A549 (cell line): ENCODE results near the gene CELSR1. TPM values are rescaled to one million over a fixed set of nuclear protein-coding genes. Genes with fewer than 3 reads are reported as not detected.

ENCODE experiments used
- ATAC-seq, 2 experiments: fragments of 200-7000 bp in 1 of 2; fragments of >200 bp in 1 of 2; cut with Nextera tagmentation in 1 of 2; cut with Tn5 transposase in 1 of 2; 3 replicates each; pipeline versions ENCODE4 v1.8.0 to v1.9.1; 2018 to 2020; ENCODE audit warnings: mild to moderate bottlenecking in 1 of 2, moderate library complexity in 1 of 2
- CTCF ChIA-PET: fragments of 300-600 bp; sonication (Branson Sonifier 250); formaldehyde crosslinking; extraction: SDS; loops from one replicate; lab custom pipeline; 2021; ENCODE audit warnings: antibody characterized with exemption, inconsistent platforms; lab: Yijun Ruan, JAX
- POLR2A ChIA-PET: fragments of 350-600 bp; formaldehyde crosslinking; extraction: SDS; loops from one replicate; lab custom pipeline; 2021; ENCODE audit warnings: antibody characterized with exemption, inconsistent platforms; lab: Yijun Ruan, JAX
- DNase-seq, 2 experiments: peaks; one replicate each; pipeline versions ENCODE4 v3.0.0 to v3.0.0-alpha.2; 2011 to 2016; ENCODE audit warnings: low read depth in 1 of 2, low spot score in 1 of 2
- FAIRE-seq: peaks from 2 replicates; lab custom pipeline; 2011; peaks lifted over from hg19 to GRCh38; lab: Jason Lieb, UNC
- H3K27ac ChIP-seq, 2 experiments: fragments of >200 bp; sonication (Bioruptor Twin); formaldehyde crosslinking; 3 replicates each; pipeline ENCODE4 v1.5.1; 2016 to 2017
- H3K4me1 ChIP-seq: fragments of >200 bp; sonication (Bioruptor Twin); formaldehyde crosslinking; 3 replicates; pipeline ENCODE4 v1.6.1; 2016
- H3K4me2 ChIP-seq: fragments of >200 bp; sonication (Bioruptor Twin); formaldehyde crosslinking; 3 replicates; pipeline ENCODE4 v1.6.1; 2016
- H3K4me3 ChIP-seq: fragments of >200 bp; sonication (Bioruptor Twin); formaldehyde crosslinking; 3 replicates; pipeline ENCODE4 v1.5.1; 2016
- H3K9me3 ChIP-seq: fragments of >200 bp; sonication (Bioruptor Twin); formaldehyde crosslinking; 3 replicates; pipeline ENCODE4 v1.6.1; 2016
- BCL3 ChIP-seq: fragments of >200 bp; sonication (Bioruptor Twin); formaldehyde crosslinking; IDR thresholded peaks from 3 replicates; pipeline ENCODE4 v1.6.1; 2016
- CBX2 ChIP-seq: fragments of 200-600 bp; sonication (generic); IDR thresholded peaks from 2 replicates; pipeline ENCODE4 v1.6.1; 2016; ENCODE audit warnings: low read depth, mild to moderate bottlenecking, borderline replicate concordance
- CHD2 ChIP-seq: fragments of 150-350 bp; IDR thresholded peaks from 2 replicates; pipeline ENCODE4 v1.6.1; 2014; ENCODE audit warnings: low read length; ENCODE audit not compliant: partially characterized antibody
- CTCF ChIP-seq: fragments of >200 bp; sonication (Bioruptor Twin); formaldehyde crosslinking; IDR thresholded peaks from 3 replicates; pipeline ENCODE4 v1.5.1; 2016
- EP300 ChIP-seq, 2 experiments: fragments of >200 bp; sonication (Bioruptor Twin); formaldehyde crosslinking; IDR thresholded peaks; 2 replicates in 1 of 2; 3 replicates in 1 of 2; pipeline ENCODE4 v1.6.1; 2016 to 2017
- ESRRA ChIP-seq: fragments of 150-350 bp; IDR thresholded peaks from 2 replicates; pipeline ENCODE4 v1.6.1; 2014; ENCODE audit warnings: mild to moderate bottlenecking, low read length, borderline replicate concordance
- FOSB ChIP-seq: fragments of 250-450 bp; sonication (Bioruptor Pico); IDR thresholded peaks from 2 replicates; pipeline ENCODE4 v1.5.0; 2020; ENCODE audit warnings: mild to moderate bottlenecking, moderate library complexity
- FOSL2 ChIP-seq, 2 experiments: fragments of 450-650 bp in 1 of 2; fragments of >200 bp in 1 of 2; sonication (Bioruptor Twin) in 1 of 2; formaldehyde crosslinking; IDR thresholded peaks; 2 replicates each; pipeline versions ENCODE4 v1.5.0 to v1.6.1; 2016 to 2020; ENCODE audit warnings: mild to moderate bottlenecking in 1 of 2, moderate library complexity in 1 of 2
- JUN ChIP-seq, 2 experiments: fragments of >200 bp; sonication (Bioruptor Twin); formaldehyde crosslinking; IDR thresholded peaks; 2 replicates in 1 of 2; 3 replicates in 1 of 2; pipeline ENCODE4 v1.6.1; 2016 to 2017
- MAFK ChIP-seq: fragments of 450-650 bp; IDR thresholded peaks from 2 replicates; pipeline ENCODE4 v1.6.1; 2014; ENCODE audit not compliant: partially characterized antibody
- MAX ChIP-seq: IDR thresholded peaks from 2 replicates; pipeline ENCODE4 v1.6.1; 2012
- MAZ ChIP-seq: fragments of 150-350 bp; IDR thresholded peaks from 2 replicates; pipeline ENCODE4 v1.6.1; 2014; ENCODE audit warnings: antibody characterized with exemption, low read depth, low read length, borderline replicate concordance
- MYC ChIP-seq: IDR thresholded peaks from 2 replicates; pipeline ENCODE4 v1.6.1; 2012; ENCODE audit warnings: mild to moderate bottlenecking, inconsistent platforms, low read length, improper control_type of control experiment, borderline replicate concordance
- POLR2A ChIP-seq: IDR thresholded peaks from 2 replicates; pipeline ENCODE4 v1.6.1; 2012; ENCODE audit warnings: mild to moderate bottlenecking, low read length
- RARB ChIP-seq: fragments of 250-450 bp; sonication (Bioruptor Pico); IDR thresholded peaks from 2 replicates; pipeline ENCODE4 v1.8.0; 2021; ENCODE audit warnings: mild to moderate bottlenecking, moderate library complexity
- RCOR1 ChIP-seq: fragments of 150-350 bp; IDR thresholded peaks from 2 replicates; pipeline ENCODE4 v1.6.1; 2014; ENCODE audit warnings: antibody characterized with exemption, low read length, low read depth
- TP53 ChIP-seq: fragments of 250-450 bp; sonication (Bioruptor Pico); IDR thresholded peaks from 2 replicates; pipeline ENCODE4 v1.5.0; 2021; ENCODE audit warnings: mild to moderate bottlenecking, moderate library complexity
- ZSCAN20 ChIP-seq: fragments of 250-450 bp; sonication (Bioruptor Pico); IDR thresholded peaks from 2 replicates; pipeline ENCODE4 v1.8.0; 2022; ENCODE audit warnings: mild to moderate bottlenecking, moderate library complexity
- WGBS: methylation state at CpG from one replicate; pipeline ENCODE4 v1.1.6; 2017; ENCODE audit errors: missing lambda C conversion rate; 5-methylcytosine and 5-hydroxymethylcytosine counted together
- polyA plus RNA-seq, 4 experiments: library from polyadenylated mRNA; depleted of rRNA in 3 of 4; stranded (reverse); fragments of >200 nt; fragmentation: RNase III in 1 of 4; extraction: RNeasy Plus Mini Kit Qiagen cat#74134 plus additional on column Dnase treatment in 1 of 4; gene quantifications; 2 replicates in 3 of 4; 3 replicates in 1 of 4; pipeline ENCODE4 v1.2.3, GENCODE V29; 2011 to 2017
- TF ChIP-seq, protein P1 (sequence below): fragments of 200-600 bp; sonication (generic); IDR thresholded peaks from 2 replicates; pipeline ENCODE4 v1.6.1; 2016; ENCODE audit warnings: antibody characterized with exemption, mild to moderate bottlenecking, moderate library complexity
- TF ChIP-seq, protein P2 (sequence below): IDR thresholded peaks from 2 replicates; pipeline ENCODE4 v1.6.1; 2012

Gene CELSR1
- polyA plus RNA-seq, 2 of the 4 experiments (the other 2 are of a cell fraction) = 15.3 to 31.8 TPM

- no peak for TF ChIP-seq ESRRA
- TF ChIP-seq, protein P1, sequence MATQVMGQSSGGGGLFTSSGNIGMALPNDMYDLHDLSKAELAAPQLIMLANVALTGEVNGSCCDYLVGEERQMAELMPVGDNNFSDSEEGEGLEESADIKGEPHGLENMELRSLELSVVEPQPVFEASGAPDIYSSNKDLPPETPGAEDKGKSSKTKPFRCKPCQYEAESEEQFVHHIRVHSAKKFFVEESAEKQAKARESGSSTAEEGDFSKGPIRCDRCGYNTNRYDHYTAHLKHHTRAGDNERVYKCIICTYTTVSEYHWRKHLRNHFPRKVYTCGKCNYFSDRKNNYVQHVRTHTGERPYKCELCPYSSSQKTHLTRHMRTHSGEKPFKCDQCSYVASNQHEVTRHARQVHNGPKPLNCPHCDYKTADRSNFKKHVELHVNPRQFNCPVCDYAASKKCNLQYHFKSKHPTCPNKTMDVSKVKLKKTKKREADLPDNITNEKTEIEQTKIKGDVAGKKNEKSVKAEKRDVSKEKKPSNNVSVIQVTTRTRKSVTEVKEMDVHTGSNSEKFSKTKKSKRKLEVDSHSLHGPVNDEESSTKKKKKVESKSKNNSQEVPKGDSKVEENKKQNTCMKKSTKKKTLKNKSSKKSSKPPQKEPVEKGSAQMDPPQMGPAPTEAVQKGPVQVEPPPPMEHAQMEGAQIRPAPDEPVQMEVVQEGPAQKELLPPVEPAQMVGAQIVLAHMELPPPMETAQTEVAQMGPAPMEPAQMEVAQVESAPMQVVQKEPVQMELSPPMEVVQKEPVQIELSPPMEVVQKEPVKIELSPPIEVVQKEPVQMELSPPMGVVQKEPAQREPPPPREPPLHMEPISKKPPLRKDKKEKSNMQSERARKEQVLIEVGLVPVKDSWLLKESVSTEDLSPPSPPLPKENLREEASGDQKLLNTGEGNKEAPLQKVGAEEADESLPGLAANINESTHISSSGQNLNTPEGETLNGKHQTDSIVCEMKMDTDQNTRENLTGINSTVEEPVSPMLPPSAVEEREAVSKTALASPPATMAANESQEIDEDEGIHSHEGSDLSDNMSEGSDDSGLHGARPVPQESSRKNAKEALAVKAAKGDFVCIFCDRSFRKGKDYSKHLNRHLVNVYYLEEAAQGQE = no peak
Observed at GRCh38 chr22:46323162-46323561, 214.3 kb downstream of the CELSR1 start (continued).

- FAIRE-seq (no peak), DNase-seq (no peak), ATAC-seq (no peak)
- Histone ChIP-seq H3K9me3 (no peaks in the 10 kb centered on the region), H3K4me3 (no peak overlapping the region), H3K4me1 (no peaks in the 10 kb centered on the region), H3K4me2 (no peak overlapping the region), H3K27ac (no peak overlapping the region)
- ChIA-PET POLR2A (no interaction called here), CTCF (interaction anchor here (1.1 to 20.1 kb wide), 3 partner anchors 8 to 310 kb away, joined by 3 to 272 read pairs (median 17); no protein-coding TSS in a partner anchor)
- 91% methylated on average over 15 of the region's 15 CpGs for WGBS
- no peak for TF ChIP-seq MYC
- TF ChIP-seq TP53 (CRISPR knock-in tag) = no peak
- no peak for TF ChIP-seq EP300 (IDR thresholded peaks at IDR 0.05)
- no peak for TF ChIP-seq CTCF
- no peak for TF ChIP-seq CHD2
- no peak for TF ChIP-seq MAX
- TF ChIP-seq POLR2A = no peak
- no peak for TF ChIP-seq BCL3
- TF ChIP-seq FOSL2 (IDR thresholded peaks at IDR 0.05) = no peak
- TF ChIP-seq FOSL2 (CRISPR knock-in tag; IDR thresholded peaks at IDR 0.05) = no peak
- TF ChIP-seq ESRRA = no peak
- TF ChIP-seq, protein P1 = no peak
- no peak for TF ChIP-seq JUN (IDR thresholded peaks at IDR 0.05)
- TF ChIP-seq, protein P2, sequence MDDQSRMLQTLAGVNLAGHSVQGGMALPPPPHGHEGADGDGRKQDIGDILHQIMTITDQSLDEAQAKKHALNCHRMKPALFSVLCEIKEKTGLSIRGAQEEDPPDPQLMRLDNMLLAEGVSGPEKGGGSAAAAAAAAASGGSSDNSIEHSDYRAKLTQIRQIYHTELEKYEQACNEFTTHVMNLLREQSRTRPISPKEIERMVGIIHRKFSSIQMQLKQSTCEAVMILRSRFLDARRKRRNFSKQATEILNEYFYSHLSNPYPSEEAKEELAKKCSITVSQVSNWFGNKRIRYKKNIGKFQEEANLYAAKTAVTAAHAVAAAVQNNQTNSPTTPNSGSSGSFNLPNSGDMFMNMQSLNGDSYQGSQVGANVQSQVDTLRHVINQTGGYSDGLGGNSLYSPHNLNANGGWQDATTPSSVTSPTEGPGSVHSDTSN = no peak
- no peak for TF ChIP-seq RCOR1
- TF ChIP-seq RARB (CRISPR knock-in tag) = no peak
- no peak for TF ChIP-seq MAZ
- TF ChIP-seq MAFK = no peak
- no peak for TF ChIP-seq CBX2
- no peak for TF ChIP-seq ZSCAN20
- no peak for TF ChIP-seq FOSB (CRISPR knock-in tag)
Observed at GRCh38 chr22:46322711-46323110, 214.7 kb downstream of the CELSR1 start.
